SK-N-MC (cell line): ENCODE data around the gene TRAT1.

Experiments used
- DNase-seq: peaks from one replicate; pipeline ENCODE4 v3.0.0-alpha.2; 2011; ENCODE audit warnings: low read depth, low spot score
- H3K27ac ChIP-seq: fragments of 200-600 bp; sonication (generic); 2 replicates; pipeline ENCODE4 v1.5.1; 2016; ENCODE audit warnings: mixed run types
- H3K36me3 ChIP-seq: fragments of 200-600 bp; sonication (generic); 2 replicates; pipeline ENCODE4 v1.6.1; 2017; ENCODE audit warnings: antibody characterized with exemption, low read length, mixed read lengths; ENCODE audit not compliant: insufficient read depth
- H3K4me3 ChIP-seq: fragments of 200-600 bp; sonication (generic); 2 replicates; pipeline ENCODE4 v1.5.1; 2016
- H3K9ac ChIP-seq: fragments of 200-600 bp; sonication (generic); 2 replicates; pipeline ENCODE4 v1.8.0; 2017; ENCODE audit warnings: mixed run types, mixed read lengths; ENCODE audit not compliant: insufficient read length
- H3K9me3 ChIP-seq: fragments of 200-600 bp; sonication (generic); 2 replicates; pipeline ENCODE4 v1.6.1; 2017; ENCODE audit warnings: low read depth, mild to moderate bottlenecking, antibody characterized with exemption, low read length, moderate library complexity, mixed read lengths
- EZH2 ChIP-seq: fragments of 200-600 bp; sonication (generic); IDR thresholded peaks from one replicate; pipeline ENCODE4 v1.6.1; 2017; ENCODE audit warnings: antibody characterized with exemption
- FOXP2 ChIP-seq: optimal IDR thresholded peaks from 2 replicates; pipeline ENCODE3; 2011; ENCODE audit warnings: mild to moderate bottlenecking, moderate library complexity; ENCODE audit not compliant: insufficient read depth; ENCODE audit errors: extremely low read length, control extremely low read depth
- POLR2AphosphoS5 ChIP-seq: IDR thresholded peaks from 2 replicates; pipeline ENCODE4 v1.6.1; 2012; ENCODE audit warnings: mild to moderate bottlenecking, low read depth, low read length, borderline replicate concordance

The TRAT1 gene

DNA sequence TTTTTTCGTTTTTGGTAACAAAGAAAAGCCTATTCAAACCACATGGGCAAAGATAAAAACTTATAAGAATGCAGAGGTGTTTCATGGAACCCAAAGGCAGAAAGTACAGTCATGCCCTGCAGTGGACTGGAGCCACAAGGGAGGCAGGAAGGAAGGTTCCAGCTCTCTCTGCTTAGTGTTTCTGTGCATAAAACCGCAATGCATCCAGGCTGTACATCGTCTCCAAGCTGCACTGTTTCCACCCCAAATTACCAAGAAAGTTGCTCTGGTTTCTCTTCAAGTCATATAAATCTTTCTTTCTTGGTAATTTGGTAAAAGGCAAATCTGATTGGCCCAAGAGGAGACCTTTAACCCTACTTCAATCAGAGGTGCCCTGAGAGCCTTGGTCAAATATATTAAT, 15.8 kb downstream of the TRAT1 start:
- TF ChIP-seq FOXP2 (no peak), EZH2 (no peak), POLR2AphosphoS5 (no peak)
- Histone ChIP-seq H3K9me3 (no peaks in the 10 kb centered on the region), H3K36me3 (no peaks in the 10 kb centered on the region), H3K4me3 (no peak overlapping the region), H3K9ac (no peak overlapping the region), H3K27ac (no peak overlapping the region)
- no peak for DNase-seq

DNA sequence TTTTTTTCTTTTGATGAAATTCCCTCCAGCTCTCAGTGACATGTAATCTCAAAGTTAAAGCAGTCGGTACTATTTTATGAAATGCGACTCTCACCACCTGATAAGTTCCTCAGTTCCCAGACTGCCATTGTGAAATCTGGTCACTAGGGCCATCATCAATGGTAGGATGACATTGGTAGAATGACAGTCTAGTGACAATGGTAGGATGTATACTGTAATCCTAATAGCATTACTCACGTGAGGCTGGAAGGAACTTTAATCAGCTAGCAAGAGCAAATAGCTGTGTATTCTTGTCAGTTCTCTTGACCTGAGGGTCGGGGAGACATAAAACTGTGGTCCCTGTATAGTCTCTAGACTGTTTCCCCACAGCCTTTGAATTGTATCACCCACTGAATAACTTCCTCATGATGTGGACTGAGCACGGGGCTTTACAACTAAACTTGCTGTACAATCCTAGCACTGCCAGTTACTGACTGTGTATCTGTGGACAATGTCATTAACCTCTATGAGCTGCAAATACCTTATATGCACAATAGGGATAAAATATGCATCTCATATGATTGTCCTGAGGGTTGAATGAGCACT, 23.2 kb downstream of the TRAT1 start:
- H3K36me3 ChIP-seq, result no peaks in the 10 kb centered on the region
- no peak for DNase-seq
- H3K27ac ChIP-seq, result no peak overlapping the region
- H3K9me3 ChIP-seq, result no peaks in the 10 kb centered on the region
- TF ChIP-seq FOXP2, result no peak
- no peak for TF ChIP-seq EZH2
- no peak for TF ChIP-seq POLR2AphosphoS5
- H3K4me3 ChIP-seq, result no peak overlapping the region
- H3K9ac ChIP-seq, result no peak overlapping the region

DNA sequence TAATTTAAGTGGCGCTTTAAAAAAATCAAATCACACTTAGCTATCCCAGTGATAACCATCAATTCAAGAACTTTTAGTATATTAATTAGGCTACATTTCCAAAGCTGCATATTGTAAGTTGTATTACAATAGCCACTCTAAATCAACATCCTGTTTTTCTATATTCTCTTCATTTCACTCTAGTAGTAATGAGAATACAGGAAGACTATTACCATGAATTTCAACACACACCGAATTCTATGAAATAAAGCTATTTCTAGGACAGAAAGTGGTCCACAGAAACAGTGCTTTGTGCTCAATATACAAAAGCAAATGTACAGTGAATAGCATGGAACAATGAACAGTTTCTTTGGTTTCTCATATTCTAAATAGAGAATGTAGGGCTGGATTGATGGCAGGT, 24.6 kb downstream of the TRAT1 start:
- Histone ChIP-seq H3K27ac (no peak overlapping the region), H3K9me3 (no peaks in the 10 kb centered on the region), H3K36me3 (no peaks in the 10 kb centered on the region), H3K9ac (no peak overlapping the region), H3K4me3 (no peak overlapping the region)
- TF ChIP-seq POLR2AphosphoS5, result no peak
- no peak for TF ChIP-seq FOXP2
- TF ChIP-seq EZH2, result no peak
- no peak for DNase-seq

DNA sequence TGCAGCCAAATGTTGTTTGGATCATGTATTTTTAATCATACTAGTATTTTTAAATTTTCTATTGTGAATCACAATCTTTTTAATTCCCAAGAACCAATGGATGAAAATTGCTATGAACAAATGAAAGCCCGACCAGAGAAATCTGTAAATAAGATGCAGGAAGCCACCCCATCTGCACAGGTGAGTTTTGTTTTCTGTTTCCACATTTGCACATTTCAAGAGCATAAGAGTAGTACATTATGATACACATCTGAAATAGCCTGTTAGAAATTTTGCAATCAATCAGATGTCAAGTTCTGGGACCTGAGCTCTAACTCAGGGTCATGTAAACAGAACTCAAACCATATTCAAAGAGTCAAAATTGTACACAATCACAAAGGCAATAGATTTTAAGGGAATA, 26.5 kb downstream of the TRAT1 start:
- H3K4me3 ChIP-seq, result no peak overlapping the region
- TF ChIP-seq POLR2AphosphoS5 (no peak), EZH2 (no peak), FOXP2 (no peak)
- DNase-seq, result no peak
- no peaks in the 10 kb centered on the region for H3K9me3 ChIP-seq
- no peak overlapping the region for H3K27ac ChIP-seq
- H3K36me3 ChIP-seq, result no peaks in the 10 kb centered on the region
- no peak overlapping the region for H3K9ac ChIP-seq

DNA sequence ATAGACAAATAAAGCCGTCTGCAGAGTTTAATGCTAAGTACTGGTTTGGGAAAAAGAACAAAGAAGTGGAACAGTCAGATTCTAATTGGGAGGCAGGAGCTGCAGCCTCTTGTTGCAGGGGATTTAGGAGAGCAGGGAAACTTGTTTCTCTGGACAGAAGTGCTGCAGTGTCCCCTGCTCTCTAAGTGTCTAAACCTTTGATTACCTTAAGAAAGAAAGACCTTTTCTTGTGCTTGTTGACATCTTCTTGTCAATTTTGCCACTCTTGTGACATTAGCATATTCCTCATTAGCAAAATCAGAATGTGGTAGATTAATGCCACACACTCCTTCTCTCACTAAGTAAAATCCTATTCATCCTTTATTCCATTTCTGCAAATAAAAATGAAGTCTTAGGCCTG, 38.8 kb downstream of the TRAT1 start:
- H3K27ac ChIP-seq, result no peak overlapping the region
- TF ChIP-seq EZH2 (no peak), FOXP2 (no peak), POLR2AphosphoS5 (no peak)
- H3K9me3 ChIP-seq, result no peaks in the 10 kb centered on the region
- H3K36me3 ChIP-seq, result no peaks in the 10 kb centered on the region
- H3K9ac ChIP-seq, result no peak overlapping the region
- DNase-seq, result no peak
- no peak overlapping the region for H3K4me3 ChIP-seq

DNA sequence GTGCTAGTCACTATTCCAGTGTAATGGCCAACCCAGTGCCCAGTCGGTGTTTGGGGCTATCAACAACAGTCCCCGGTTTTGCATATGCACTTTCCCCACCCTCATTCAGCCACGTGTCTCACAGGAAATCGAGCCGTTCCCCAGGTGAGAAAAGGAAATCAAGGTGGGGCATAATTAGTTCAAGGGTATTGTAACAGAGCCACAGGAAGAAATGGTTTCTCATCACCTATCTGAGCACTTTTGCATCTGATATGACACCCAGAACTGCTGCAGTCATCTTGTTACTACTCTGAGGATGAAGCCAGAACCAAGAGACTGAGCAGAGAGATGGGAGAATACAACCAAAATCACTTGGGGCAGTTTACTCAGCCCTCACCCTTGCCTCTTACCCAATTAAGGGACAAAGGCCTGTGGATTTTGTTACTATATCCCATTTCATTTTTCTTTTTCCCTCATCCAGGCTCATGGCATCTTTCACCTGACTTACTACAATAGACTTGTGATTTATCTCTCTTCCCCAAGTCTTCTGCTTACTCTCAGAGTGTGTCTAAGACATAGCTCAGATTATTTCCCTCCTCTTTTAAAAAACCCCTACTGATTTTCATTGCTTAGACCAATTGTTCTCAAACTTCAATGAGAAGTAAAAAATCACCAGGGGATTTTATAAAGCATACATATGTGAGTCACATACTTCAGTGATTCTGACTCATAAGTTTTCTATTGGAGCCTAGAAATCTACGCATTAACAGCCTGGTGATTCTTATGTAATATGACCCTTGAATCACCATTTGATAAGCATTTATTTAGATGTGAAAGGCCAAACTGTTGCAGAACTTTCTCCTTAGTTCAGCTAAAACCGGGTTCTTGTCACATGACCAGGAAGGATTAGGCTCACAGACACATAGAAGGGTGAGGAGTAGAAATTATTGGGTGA, 40.5 kb downstream of the TRAT1 start:
- Histone ChIP-seq H3K27ac (no peak overlapping the region), H3K9me3 (no peaks in the 10 kb centered on the region), H3K9ac (no peak overlapping the region), H3K4me3 (no peak overlapping the region), H3K36me3 (no peaks in the 10 kb centered on the region)
- no peak for TF ChIP-seq POLR2AphosphoS5
- TF ChIP-seq FOXP2, result no peak
- no peak for TF ChIP-seq EZH2
- no peak for DNase-seq

DNA sequence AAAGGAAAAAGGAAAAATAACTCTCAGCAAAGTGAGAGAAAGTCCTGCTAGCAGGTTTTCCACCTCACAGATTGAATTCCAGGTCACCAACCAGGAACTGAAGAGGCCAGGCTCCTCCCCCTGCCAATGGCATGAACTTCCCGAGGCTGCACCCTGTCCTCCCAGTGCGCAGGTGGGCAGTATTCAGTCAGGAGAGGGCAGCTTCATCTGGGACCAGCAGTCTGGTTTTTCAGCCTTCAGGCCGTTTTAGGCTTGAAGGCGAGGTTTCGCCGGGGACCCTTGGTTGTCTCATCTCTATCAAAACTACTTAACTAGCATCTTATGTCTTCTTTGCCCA, 41.2 kb downstream of the TRAT1 start:
- Histone ChIP-seq H3K36me3 (no peaks in the 10 kb centered on the region), H3K9ac (no peak overlapping the region), H3K9me3 (no peaks in the 10 kb centered on the region), H3K27ac (no peak overlapping the region), H3K4me3 (no peak overlapping the region)
- no peak for DNase-seq
- no peak for TF ChIP-seq FOXP2
- TF ChIP-seq POLR2AphosphoS5, result no peak
- TF ChIP-seq EZH2, result no peak

DNA sequence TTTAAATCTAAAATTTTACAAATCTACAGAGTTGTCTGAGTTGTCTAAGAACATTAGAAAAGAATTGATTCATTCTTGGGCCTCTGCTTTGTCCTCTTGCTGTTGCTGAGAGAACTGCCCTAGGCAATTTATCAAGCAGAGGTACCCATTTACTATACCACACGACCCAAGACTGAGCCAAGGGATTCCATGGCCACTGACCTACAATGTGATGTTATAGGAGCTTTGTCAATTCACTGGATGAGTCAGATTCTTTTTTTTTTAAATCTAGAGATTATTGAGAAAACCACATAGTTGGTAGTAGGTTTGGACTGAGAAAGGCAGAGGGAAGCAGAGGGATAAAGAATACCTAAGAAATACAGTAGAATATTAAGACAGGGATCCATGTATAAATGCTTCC, 55.3 kb downstream of the TRAT1 start:
- Histone ChIP-seq H3K9me3 (no peaks in the 10 kb centered on the region), H3K36me3 (no peaks in the 10 kb centered on the region), H3K27ac (no peak overlapping the region), H3K9ac (no peak overlapping the region), H3K4me3 (no peak overlapping the region)
- TF ChIP-seq POLR2AphosphoS5 (no peak), FOXP2 (no peak), EZH2 (no peak)
- DNase-seq, result no peak
